NCI-H2107 treated with DMSO at 0.1 percent for 48 hours (cell line): ENCODE results near the gene PRR23B.
"Not testable (repeated sequence)": the region's sequence is repeated elsewhere in the genome, so short reads cannot be mapped to it uniquely, and the experiment has no call there.

ENCODE experiments used
- DNase-seq: peaks from one replicate; lab custom pipeline; 2025; ENCODE audit not compliant: unreplicated experiment; lab: John Stamatoyannopoulos, UW

The PRR23B gene

DNA sequence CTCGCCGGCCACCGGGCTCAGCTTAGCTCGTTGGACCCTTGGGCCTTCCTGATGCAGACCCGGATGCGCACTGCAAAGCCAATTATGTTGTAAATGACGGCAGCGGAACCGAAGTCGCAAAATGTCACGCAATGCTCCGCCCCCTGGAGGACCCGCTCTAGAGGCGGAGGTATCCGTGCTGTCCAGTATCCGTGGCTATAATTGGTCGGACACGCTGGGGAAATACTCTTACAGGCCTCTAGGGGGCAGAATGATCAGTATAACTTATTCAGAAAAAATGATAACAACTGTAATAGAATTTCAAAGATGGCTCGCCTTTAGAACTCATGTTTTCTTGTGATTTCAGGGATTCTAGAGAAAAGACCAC is at the start of gene PRR23B:
TSS of gene PRR23B (minus strand) at position 59 of the 367 bp plus-strand sequence. CDS start 265 bp downstream, outside the sequence.
- no peak for DNase-seq

DNA sequence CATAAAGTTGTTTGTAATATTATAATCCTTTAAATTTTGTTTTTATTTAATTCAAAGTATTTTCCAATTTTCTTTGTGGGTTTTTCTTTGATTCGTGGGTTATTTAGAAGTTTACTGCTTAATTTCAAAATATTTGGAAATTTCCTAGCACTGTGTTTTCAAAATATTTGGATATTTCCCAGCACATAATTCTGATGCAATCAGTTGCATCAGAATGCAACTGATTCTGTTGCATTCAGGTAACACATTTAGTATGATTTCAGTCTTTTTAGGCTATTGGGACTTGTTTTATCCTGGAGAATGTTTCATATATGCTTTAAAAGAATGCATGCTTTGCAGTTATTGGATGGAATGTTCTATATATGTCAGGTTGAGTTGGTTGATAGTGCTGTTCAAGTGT is 42.2 kb upstream of the PRR23B start:
- no peak for DNase-seq

DNA sequence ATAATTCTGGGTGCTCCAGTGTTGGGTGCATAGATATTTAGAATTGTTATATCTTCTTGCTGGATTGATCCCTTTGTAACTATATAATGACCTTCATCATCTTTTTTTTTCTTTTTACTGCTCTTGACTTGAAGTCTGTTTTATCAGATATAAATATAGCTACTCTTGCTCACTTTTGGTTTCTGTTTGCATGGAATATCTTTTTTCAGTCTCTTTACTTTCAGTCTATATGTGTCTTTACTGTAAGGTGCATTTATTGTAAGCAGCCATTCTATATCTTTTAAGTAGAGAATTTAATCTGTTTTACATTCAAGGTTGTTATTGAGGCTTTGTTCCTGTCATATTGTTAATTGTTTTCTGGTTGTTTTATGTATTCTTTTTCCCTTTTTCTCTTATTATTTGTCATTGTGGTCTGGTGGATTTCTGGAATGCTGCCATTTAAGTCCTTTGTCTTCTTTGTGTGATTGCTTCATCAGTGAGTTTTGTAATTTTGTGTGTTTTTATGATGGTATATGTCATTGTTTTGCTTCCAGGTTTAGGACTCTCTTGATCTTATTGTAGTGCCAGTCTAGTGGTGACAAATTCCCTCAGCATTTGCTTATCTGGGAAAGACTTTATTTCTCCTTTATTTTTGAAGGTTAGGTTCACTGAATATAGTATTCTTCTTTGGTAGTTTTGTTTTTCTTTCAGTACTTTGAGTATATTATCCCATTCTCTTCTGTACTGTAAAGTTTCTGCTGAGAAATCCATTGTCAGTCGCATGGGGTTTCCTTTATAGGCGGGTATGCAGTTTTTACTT is 32.3 kb upstream of the PRR23B start:
- no peak for DNase-seq

DNA sequence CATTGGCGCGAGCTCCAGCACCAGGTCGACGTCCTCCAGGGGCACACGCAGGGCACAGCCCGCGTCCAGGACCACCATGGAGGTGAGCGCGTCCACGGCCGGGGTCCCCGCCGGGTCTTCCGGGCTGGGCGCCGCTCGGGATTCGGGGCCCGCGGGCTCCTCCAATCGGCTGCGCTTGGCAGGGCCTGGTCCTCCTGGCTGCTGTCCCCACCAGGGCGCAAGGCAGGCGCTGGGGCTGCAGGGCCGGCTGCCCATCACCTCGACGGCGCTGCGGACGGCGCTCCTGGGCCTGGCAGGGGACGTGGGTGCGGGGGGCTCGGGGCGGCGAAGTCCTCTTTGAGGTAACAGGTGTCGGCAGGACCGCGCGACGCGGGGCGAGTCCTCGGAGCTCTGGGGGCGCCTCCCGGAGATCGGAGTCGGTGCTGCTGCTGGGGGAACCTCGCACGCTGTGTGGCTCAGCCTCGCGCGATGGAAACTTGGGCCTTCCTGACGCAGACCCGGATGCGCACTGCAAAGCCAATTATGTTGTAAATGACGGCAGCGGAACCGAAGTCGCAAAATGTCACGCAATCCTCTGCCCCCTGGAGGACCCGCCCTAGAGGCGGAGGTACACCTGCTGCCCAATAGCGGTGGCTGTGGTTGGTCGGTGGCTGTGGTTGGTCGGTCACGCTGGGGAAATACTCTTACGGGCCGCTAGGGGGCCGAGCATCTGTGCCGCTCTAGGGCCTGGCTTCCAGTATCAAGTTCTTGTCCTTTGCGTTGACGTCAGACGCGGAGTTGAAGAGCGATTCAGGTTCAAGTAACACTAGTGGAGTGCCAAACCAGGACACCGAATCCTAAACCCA is 23.9 kb upstream of the PRR23B start, which contains the start of gene PRR23C:
TSS of gene PRR23C (minus strand) at position 527 of the 845 bp plus-strand sequence. CDS start at position 255, 272 bp downstream.
- no peak for DNase-seq

DNA sequence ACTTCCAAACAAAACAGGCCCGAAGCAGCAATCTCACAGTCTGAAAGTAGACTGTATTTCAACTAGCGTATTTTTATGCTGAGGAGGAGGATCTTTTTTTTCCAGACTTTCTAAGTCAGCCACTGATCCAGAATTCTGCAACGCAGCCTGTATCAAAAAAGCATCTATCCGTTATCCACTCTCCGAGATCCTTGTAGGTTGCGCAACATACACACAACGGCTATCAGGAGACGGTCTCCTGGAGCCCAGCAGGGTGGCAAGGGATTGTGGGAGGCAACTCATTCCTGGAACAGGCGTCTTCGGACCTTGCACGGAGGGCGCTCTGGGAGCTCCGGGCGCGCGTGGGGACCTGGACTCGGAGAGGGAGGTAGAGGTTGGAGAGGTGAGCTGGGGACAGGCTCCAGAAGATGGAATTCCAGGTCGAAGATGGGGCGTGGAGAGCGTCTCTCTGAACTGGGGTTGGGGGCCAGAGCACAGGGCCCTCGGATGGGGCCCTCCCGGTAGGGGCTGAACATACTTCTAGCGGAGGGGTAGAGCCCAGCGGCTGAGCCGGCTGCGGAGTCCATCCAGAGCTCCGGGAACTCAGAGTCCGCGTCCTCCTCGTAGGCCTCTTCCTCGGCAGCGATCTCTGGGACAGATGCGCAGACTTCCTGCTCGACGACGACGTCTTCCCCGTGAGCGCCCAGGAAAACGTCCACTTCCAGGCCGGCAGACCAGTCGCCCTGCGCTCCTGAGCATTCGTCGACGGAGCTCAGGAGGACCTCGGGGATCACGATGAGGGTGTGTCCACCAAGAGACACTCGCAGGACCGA is 23.0 kb upstream of the PRR23B start:
- no peak for DNase-seq

DNA sequence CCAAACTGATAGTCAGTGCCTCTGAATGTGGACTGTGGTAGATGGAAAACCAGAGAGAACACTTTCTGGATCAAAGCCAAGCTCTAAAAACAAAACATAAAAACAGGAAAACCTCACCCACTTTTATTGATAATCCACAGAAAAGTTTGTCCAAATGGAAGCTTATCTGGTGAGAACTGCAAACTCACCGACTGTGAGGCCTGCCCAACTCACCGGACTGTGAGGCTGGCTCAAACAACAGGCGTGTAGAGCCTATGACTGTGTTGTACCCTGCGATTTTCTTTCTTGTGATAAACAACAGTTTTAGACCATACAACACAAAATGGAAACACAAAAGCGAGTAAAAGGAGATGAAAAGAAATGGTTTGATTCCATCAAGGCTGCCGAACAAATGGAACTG is 16.8 kb upstream of the PRR23B start:
- DNase-seq = no peak

DNA sequence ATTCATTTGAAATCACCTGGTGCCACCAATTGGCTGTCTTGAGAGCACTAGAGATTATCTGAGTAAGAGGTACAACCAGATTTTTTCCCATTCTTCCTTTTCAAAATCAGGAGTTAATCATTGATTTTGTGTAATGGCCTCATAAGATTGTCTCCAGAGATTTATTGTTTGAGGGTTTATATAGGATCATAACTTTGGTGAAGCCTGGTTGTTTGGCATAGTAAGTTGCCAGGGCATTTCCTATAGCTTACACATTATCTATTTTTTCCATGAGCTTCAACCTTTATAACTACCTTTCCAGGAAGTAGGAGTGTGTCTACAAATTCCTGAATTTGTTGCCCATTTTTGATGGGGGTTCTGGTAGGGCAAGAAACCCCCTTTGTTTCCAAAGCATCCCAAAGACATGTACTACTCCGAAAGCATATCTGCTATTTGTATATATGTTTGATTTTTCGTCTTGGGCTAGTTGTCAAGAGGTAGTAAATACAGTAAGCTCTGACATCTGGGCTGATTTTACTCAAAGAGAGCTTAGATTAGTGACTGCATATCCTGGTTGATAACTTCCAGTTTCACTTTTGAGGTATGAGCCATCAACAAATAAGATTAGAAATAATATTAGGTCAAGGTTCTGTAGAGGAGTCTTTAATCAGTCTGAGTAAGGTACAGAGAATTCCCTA is 11.7 kb upstream of the PRR23B start:
- no peak for DNase-seq

DNA sequence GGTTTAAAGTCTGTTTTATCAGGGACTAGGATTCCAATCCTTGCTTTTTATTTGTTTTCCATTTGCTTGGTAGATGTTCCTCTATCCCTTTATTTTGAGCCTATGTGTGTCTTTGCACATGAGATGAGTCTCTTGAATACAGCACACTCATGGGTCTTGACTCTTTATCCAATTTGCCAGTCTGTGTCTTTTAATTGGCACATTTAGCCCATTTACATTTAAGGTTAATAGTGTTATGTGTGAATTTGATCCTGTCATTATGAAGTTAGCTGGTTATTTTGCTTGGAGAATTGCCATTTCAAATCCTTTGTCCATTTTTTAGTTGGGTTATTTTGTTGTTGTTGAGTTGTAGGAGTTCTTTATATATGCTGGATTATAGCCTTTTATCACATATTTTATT is 9.8 kb upstream of the PRR23B start:
- not testable (repeated sequence) for DNase-seq

DNA sequence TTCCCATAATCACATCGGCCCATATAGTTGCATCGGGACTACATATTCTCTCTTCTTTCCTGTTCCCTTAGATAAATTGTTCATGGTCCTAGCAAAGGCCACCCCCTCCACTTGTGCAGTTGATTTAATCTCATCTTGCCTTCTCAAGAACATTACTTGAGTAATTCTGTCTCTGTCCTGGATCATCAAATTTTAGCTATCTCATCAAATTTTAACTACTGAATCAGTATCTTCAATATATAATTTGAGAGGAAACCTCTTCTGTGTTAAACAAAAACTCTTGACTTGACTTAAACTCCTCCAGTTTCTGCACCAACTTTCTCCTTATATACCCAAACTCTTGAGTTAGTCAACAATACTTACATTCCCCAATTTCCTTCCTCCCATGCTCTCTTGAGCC is 4.2 kb upstream of the PRR23B start:
- DNase-seq = no peak

DNA sequence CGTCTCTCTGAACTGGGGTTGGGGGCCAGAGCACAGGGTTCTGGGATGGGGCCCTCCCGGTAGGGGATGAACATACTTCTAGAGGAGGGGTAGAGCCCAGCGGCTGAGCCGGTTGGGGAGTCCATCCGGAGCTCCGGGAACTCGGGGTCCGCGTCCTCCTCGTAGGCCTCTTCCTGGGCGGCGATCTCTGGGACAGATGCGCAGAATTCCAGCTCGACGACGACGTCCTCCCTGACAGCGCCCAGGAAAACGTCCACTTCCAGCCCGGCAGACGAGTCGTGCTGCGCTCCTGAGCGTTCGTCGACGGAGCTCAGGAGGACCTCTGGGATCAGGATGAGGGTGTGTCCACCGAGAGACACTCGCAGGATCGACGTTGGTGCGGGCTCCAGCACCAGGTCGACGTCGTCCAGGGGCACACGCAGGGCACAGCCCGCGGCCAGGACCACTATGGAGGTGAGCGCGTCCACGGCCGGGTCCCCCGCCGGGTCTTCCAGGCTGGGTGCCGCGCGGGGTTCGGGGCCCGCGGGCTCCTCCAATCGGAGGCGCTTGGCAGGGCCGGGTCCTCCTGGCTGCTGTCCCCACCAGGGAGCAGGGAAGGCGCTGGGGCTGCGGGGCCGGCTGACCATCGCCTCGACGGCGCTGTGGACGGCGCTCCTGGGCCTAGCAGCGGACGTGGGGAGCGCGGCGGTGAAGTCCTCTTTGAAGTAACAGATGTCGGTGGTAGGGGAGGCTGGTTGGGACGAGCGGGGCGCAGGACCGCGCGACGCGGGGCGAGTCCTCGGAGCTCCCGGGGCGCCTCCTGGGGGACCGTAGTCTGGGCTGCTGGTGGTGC is 474 bp downstream of the PRR23B start:
- no peak for DNase-seq

DNA sequence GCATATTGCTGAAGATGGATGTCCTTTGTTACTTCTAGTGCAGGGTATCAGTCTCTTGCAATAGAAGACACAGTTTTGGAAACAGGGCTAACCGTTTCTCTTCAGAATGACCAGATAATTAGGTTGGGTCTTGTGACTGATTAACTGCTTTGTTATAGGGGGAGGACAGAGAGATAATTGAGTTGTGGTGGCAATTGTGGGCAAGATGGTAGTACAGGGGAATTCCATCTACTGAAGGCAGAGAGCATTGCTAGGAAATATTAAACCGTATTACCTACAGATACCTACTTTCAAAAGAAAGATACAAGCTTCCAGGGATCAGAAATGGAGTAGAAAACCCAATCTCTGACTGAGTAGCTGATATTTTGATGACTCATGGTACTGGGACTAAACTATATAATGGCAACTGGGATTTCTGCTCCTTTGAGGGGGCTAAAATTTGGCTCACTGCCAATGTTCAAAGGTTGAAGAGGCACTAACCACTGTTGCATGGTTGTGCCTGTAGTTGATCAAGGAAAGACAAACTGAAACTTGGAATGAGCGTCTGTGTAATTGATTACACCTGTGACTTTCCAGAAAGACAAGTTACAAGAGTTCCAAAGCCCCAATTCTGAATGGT is 4.2 kb downstream of the PRR23B start:
- DNase-seq = no peak

DNA sequence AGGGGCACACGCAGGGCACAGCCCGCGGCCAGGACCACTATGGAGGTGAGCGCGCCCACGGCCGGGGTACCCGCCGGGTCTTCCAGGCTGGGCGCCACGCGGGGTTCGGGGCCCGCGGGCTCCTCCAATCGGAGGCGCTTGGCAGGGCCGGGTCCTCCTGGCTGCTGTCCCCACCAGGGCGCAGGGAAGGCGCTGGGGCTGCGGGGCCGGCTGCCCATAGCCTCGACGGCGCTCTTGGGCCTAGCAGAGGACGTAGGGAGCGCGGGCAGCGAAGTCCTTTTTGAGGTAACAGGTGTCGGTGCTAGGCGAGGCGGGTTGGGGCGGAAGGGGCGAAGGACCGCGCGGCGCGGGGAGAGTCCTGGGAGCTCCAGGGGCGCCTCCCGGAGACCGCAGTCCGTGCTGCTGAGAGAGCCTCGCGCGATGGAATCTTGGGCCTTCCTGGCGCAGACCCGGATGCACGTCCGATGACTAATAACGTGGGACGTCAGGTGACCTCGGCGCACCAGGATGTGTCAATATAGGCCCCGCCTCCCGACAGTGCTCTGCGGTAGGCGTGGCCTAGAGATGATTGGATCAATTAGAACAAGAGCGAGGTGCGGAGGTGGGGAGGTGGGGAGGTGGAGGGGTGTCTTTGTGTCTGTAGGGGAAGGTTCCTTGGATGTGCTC is 14.5 kb downstream of the PRR23B start, which contains the start of gene PRR23A:
TSS of gene PRR23A (minus strand) at position 218 of the 666 bp plus-strand sequence. CDS start at position 218, 0 bp downstream.
- DNase-seq = no peak

DNA sequence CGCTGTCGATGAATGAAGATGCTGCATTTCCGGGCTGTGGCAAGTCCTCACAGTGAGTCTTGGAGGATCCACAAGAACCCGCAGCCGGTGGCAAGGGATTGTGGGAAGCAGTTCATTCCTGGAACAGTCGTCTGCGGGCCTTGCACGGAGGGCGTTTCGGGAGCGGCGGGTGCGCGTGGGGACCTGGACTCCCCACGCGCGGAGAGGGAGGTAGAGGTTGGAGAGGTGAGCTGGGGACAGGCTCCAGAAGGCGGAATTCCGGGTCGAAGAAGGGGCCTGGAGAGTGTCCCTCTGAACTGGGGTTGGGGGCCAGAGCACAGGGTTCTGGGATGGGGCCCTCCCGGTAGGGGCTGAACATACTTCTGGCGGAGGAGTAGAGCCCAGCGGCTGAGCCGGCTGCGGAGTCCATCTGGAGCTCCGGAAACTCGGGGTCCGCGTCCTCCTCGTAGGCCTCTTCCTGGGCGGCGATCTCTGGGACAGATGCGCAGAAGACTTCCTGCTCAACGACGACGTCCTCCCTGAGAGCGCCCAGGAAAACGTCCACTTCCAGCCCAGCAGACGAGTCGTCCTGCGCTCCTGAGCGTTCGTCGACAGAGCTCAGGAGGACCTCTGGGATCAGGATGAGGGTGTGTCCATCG is 15.3 kb downstream of the PRR23B start:
- DNase-seq = no peak

DNA sequence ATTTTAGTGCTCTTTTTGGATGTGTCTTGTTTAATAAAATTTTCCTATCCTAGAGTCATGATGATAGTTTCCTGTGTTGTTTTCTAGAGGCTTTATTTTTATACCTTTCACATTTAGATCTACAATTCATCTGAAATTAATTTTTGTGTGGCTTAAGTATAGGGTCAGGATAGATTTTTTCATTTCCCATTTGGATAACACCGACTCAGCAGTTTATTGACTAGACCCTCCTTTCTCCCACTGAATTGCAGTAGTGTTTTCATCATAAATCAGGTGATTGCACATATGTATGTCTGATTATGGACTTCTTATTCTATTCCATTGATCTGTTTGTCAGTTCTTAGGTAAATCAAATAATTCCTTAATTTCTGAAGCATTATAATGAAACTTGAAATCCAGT is 25.0 kb downstream of the PRR23B start:
- no peak for DNase-seq

DNA sequence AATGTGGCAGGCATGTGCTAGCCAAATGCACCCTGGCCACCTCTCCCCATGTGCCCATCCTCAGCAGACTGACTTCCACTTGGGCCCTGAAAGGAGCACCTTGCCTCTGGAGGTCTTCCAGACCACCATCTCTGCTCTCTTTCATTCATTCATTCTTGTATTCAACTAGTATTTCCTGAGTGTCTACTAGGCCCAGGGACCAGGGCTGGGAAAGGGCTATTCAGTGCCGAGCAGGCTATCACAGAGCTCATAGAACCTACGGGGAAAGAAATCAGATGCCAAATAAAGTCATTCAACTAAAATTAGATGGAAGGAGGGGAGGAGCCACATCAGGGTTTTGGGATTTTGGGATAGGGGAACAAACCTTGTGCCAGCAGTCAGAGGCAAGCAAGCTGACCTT is 33.5 kb downstream of the PRR23B start:
- no peak for DNase-seq

DNA sequence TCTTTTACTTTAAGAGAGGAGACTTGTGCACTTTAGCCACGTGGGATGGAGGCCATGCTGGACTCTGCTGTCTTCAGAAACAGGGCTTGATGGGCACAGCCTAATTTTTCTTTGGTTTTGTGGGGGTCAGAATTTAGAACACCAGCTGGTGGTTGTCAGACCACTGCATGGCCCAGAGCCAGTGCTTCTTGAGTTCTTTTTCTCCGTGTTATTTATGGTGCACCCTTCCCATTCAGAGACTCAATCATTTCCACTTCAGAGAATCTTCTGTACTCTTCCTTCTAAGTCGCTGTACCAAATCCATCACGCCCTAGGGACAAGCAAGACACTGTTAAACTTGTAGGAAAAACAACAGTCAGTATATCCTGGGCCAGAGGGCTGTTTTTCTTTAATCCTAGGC is 34.8 kb downstream of the PRR23B start:
- no peak for DNase-seq

DNA sequence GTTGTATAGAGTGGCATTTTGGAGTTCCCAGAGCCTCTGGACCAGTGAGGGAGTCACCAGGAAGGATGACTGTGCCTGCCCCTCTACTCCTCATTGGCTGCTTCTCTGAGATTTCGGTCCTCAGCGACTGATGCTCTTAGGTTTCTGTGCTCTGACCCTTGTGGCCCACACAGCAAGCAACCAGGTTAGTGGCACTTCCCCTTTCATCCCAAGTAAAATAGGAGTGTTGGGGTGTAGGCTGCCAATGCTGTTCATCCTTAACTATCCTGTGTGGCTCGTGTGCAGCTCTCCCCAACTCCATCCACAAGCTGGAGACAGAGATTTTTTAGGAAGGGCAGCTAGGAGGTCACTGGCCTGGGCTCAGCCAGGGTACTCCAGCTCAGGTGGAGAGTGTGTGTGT is 35.9 kb downstream of the PRR23B start:
- DNase-seq = no peak

DNA sequence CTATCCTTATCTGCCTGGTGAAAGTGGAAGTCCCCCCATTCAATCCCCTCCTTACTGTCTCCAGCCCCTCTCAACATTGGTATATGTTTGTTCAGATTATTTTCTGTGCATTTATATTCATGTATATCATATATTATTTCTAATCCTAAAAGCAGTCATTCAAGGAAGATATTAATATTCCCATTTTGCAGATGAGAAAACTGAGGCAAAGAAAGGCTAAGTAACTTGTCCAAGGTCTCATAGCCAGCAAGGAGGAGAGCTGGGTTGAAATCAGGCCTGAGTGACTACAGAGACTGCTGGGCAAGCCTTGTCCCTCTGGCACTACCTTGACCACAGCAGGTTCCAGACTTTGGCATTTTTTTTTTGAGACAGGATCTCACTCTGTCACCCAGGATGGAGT is 44.7 kb downstream of the PRR23B start:
- DNase-seq = no peak
